NCI-H1694 (cell line): Measurements from ENCODE around the gene LRRC4.

ENCODE experiments used
- DNase-seq: peaks from one replicate; lab custom pipeline; 2025; lab: John Stamatoyannopoulos, UW

The LRRC4 gene

DNA sequence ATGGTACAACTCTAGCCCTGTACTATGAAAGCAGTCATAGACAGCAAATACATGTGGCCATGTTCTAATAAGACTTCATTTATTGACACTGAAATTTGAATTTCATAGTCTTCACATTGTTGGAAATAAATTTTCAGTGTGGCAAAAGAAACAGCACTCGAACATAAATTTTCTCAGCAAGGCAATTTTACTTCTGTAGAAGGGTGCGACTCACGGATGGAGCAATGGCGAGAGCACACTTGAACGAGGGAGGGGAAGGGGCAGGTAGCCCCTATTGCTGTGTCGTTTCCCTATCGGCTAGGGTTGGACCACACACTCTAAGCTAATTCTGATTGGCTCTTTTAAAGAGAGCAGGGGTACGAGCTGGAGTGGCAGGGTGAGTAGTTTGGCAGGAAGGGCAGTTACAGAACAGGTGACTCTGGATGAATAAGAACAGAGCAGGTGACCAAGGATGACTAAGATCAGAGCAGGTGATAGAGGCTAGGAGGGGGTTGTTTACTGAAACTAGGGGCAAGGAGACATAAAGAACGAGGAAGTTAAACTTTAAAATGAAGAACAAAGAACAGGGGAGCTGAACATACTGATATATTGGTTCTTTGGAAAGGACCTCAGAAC lies 52.0 kb downstream of the LRRC4 start:
- no peak for DNase-seq

DNA sequence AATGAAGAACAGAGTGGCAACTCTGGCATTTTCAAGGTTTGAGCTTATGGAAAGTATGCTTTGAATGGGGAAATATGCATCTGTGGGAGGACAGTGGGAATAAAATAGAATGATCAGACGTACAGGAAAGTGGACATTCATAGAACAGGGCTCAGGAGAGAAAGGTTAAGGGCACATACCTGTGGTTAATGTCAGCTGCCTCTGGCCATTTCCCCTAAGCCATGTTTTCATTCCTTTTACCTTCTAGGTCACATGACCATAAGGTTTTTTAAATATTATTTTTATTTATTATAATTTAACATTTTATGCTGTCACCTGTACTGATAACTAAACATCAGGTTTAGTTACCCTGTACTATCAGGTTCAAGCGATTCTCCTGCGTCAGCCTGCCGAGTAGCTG lies 52.8 kb downstream of the LRRC4 start:
- no peak for DNase-seq
